HG03108 (cell line): ENCODE measurements around the gene IRF5.

Experiments used
- ATAC-seq: cut with Tn5 transposase; IDR thresholded peaks from one replicate; pipeline ENCODE4 v1.9.1; 2021; ENCODE audit warnings: moderate library complexity; ENCODE audit not compliant: unreplicated experiment

IRF5 gene

GRCh38 chr7:128919881-128920799 lies 17.6 kb upstream of the IRF5 start:
- no peak for ATAC-seq

GRCh38 chr7:128920913-128921582 lies 16.7 kb upstream of the IRF5 start:
- no peak for ATAC-seq

- no peak for ATAC-seq
Observed at GRCh38 chr7:128921866-128922440, 15.8 kb upstream of the IRF5 start.

- no peak for ATAC-seq
Observed at GRCh38 chr7:128922496-128923410, 15.0 kb upstream of the IRF5 start.

GRCh38 chr7:128923411-128923800 lies 14.3 kb upstream of the IRF5 start:
- ATAC-seq: no peak

GRCh38 chr7:128924707-128925588 lies 12.8 kb upstream of the IRF5 start:
- no peak for ATAC-seq

GRCh38 chr7:128928159-128928813 lies 9.4 kb upstream of the IRF5 start:
- no peak for ATAC-seq

GRCh38 chr7:128928882-128929788 lies 8.6 kb upstream of the IRF5 start:
- no peak for ATAC-seq

- no peak for ATAC-seq
Observed at GRCh38 chr7:128931190-128931798, 6.4 kb upstream of the IRF5 start.

- no peak for ATAC-seq
Observed at GRCh38 chr7:128931965-128932861, 5.5 kb upstream of the IRF5 start.

GRCh38 chr7:128932862-128933179 lies 4.9 kb upstream of the IRF5 start:
- ATAC-seq: no peak

GRCh38 chr7:128933180-128933891 lies 4.4 kb upstream of the IRF5 start:
- peak; percentile 37 for ATAC-seq

GRCh38 chr7:128934361-128935341 lies 3.1 kb upstream of the IRF5 start:
- ATAC-seq: peak; percentile 26

- ATAC-seq: no peak
Observed at GRCh38 chr7:128935342-128935730, 2.4 kb upstream of the IRF5 start.

GRCh38 chr7:128936798-128937197 lies 929 bp upstream of the IRF5 start:
- no peak for ATAC-seq
